GM18511 (cell line): ENCODE measurements around the gene TTC39A.

Experiments used
- ATAC-seq: cut with Tn5 transposase; IDR thresholded peaks from one replicate; pipeline ENCODE4 v1.9.1; 2021; ENCODE audit warnings: mild to moderate bottlenecking, moderate library complexity; ENCODE audit not compliant: unreplicated experiment

Gene TTC39A

DNA sequence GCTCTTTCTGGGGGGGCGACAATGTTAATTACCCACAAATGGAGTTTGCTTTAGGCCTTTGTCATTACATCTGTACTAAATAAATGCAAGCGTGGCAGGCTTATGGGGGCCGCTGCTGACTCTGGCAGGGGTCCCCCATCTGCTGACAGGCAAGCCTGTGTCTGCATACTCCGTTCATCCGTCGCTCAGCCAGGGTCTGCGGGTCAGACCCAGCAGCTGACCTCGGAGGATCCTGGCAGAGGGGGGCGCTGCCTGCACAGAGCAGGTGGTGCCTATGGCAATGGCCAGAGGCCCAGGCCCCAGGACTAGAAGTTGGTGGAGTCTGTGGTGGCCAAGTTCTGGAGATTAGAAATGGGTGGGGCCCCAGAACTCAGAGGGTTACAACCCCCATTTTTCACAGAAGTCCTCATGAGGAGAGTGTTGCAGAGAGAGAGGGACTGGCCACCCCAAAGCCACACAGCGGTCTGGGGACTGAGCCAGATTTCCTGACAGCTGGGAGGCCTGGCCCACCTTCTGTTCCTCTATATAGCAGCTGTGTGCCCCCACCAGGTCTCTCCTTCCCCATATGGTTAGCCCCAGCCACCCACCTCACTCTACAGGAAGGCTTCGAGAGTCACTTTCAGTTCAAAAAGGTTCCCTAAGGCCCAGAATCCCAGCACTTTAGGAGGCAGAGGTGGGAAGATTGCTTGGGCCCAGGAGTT, 31.0 kb downstream of the TTC39A start:
- no peak for ATAC-seq

DNA sequence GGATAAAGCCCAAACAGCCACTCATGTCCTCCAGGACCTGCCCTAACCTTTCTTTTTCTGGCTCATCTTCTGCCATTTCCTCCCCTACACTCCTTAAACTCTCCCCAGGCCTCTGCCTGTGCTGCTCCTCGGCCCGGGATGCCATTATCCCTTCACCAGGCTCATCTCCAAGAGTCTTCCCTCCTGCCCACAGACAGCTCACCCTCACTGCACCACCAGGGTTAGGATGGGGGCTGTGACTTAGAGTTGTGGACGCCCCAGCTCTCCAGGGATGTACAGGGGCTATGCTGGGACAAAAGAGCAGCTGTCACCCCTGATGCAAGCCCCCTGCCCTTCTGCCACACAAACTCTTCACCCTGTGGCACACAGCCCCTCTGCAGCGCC, 32.0 kb downstream of the TTC39A start:
- ATAC-seq: no peak

DNA sequence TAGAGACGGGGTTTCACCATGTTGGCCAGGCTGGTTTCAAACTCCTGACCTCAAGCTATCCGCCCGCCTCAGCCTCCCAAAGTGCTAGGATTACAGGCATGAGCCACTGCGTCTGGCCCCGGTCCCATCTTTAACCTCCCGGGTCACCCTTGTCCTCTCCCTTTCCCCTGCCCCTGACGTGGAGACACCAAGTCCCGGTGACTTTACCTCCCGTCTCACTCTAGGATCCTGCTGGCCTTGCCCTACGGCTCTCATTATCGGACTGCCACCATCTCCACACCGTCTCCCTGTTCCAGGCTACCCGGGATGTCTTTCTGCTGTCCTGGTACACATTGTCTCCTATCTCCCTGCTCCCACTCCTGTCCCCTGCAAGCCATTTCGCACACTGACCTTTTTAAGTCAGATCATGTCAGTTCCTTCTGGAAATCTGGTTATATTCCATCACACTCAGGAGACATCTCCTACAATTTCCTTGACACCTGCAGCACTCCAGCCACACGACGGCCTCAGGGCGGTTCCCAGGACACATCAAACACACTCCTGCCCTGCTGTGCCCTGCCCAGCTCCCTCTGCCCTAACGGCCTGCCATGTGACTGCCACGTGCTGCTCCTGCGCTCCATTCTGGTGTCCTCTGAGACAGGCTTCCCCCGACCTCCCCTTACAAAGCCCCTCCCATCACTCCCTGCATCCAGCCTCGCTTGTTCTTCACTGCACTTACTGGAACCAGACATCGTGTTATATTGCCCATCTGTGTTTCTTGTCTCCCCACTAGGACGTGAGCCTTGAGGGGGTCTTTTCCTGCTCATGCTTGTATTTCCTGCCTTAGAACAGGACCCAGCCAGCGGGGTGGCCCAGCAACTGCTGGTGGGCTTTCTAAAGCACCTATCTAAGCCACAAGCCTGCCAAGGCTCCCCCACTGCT, 32.7 kb downstream of the TTC39A start:
- no peak for ATAC-seq

DNA sequence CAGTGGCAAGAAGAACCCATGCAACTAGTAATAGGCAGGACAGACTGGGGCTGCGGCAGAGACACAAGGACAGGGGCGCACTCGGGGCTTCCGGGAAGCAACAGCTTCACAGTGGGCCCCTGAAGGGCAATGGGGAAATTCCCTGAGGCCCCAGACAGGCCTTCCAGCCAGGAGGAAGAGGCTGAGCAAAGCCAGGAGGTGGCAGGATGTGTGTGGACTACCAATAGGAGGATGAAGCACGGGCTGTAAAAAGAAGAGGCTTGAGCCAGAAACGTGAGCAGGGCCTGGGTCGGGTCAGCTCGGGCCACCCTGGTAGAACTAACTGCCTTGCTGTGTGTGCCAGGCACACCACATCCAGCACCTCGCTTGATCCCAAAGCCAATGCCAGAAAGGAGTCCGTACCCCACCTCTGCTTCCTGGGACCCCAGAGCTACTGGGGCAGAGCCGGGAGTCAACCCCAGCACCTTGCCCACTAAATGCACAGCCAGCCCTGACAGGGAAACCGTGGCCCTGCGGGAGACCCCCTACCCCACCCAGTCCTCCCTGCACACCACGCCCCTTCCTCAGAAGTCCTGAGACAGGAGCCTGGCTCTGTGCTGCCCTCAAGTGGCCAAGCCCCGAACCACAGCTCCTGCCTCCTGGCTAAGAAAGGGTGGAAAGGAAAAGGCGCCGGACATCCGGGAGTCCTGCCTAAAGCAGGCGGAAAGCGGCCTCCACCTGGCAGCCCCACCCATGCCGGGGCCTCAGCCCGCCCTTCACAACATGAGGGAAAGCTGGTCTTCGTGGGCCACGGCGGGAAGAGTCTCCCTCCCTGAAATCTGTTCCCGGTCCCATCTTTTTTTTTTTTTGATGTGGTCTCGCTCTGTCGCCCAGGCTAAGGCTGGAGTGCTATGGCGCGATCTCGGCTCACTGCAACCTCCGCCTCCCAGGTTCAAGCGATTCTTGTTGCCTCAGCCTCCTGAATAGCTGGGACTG, 33.7 kb downstream of the TTC39A start:
- peak; percentile 63 for ATAC-seq

DNA sequence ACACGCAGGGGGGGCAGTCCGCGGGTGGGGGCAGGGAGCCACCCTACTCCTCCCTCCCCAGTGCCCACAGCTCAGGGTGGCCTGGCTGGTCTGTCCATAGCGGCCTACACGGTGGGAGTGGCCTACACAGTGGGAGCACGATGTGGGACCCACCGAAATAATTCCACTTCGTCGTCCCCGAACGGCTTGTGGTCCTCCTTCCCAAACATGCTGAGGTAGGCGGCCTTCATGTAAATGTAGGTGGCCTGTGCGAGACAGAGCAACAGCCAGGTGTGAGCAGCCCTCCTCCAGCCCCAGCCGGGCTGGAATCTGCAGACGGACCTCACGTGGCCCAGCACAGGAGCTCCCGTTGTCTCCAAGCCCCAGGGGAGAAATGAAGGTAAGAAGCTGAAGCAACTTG, 34.4 kb downstream of the TTC39A start:
- ATAC-seq: no peak

DNA sequence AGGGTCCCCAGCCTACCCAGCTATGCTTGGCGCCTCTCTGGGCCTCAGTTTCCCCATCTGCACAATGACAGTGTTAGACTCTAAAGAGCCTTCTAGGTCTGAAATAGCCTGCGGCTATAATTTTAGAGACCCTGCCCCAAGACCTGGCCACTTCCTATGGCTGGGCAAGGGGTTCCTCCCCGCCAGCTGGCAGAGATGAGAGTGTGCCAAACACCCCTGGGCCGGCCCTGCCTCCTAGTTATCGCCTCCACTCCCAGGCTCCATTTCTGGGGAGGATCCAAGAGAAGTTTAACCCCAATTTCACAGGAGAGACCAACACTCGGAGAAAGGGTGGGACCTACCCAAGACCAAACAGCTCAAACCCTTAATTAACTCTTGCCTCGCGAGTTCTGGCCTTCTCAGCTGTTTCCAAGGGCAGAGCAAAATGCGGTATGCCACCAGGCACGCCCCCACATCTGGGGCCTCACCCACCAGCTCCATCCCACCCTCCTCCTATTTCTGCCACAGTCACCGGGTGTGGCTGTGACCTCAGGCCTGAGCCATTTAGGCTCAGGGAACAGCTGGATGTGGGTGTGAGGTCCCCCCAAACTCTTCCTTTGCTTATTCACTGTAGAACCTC, 35.7 kb downstream of the TTC39A start:
- no peak for ATAC-seq

DNA sequence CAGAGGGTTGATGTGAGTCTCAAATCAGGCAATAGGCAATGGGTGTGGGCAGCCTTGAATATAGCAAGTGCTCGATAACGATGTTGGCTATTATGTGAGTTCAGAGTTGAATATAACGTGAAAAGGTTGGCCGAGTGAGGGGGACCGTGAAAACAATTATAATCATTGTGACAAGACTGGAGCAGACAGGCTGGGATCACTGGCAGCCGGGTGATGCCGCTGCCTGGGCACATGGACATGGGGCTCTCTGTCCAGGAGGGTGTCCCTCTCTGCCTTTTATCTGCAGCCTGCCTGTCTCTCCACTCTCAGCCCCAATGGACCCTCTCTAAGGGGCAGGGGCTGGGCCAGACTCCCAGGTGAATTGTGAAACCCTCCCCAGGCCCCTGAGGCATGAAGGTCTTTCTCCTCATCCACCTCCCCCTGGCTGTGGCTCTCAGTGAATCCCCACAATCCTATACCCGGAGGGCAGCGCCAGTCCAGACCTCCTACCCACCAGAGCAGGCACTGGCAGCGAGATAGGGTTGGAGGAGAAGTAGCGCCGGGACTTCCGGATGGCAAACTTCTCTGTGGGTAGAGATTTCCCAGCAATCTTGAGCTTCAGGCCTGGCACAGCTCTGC, 36.4 kb downstream of the TTC39A start:
- ATAC-seq: no peak

DNA sequence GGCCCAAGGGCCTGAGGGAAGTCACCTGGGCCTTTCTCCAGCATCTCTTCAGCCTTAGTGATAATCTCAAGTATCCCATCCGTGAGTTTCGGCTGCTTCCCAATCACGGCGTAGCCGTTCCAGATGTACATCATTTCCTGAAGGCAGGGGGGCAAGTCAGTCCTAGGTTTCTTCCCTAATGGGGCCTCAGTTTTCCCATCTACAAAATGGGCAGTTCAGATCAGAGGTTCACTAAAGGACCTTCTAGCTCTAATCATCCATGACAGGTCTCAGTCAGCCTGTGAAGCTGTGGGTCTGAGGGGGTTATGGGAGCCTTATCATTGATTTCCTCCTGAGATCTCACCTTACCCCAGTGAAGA, 39.9 kb downstream of the TTC39A start:
- ATAC-seq: no peak

DNA sequence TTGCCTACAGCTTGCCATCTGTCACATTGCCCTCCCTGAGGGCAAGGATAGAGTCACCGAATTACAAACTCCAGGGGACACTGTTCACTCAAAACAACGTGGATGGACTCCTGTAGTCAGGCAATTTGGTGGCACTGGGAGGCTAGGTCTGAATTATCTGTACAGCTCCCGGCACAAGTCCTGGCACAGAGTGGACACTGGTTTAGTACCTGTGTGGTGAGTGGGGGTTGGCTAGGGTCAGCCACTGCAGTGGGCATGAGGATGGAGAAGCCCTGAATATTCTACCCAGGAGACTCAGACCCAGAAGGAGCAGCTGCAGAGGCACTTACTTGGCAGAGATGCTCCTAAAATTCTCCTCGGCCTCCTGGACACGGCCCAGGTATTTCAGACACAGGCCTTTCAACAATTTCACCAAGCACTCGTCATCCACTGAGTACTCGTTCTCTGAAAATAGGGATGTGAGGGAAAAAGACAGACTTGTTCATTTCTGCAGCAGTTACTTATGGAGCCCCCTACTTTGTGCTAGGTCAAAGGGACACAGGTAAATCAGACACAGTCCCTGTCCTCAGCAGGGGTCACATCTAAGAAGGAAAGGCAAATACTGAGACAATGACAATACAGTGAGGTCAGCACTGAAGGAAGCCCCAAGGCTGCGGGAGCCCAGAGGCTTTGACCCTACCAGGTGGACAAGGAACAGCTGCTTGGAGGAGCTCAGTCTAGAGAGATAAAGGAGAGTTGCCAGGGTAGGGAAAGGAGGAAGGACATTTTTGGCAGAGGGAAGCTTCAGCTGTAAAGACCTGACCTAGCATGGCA, 40.5 kb downstream of the TTC39A start:
- ATAC-seq: no peak

DNA sequence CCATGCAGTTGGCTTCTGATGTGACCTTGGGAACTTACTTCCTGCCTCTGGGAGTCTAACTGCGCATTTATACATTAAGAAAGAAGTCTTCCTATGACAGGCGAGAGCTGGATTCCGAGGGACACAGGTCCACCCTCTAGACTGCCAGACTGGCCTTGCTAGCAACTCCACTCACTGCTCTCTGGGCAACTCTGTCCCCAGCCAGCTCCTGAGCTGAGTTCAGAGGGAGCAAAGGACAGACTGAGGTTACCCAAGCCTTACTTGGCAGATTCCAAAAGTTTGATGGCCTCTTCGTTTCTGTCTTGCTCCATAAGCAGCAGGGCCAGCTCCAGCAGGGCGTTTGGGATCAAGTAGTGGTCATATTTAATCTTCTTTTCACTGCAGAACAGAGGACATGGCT, 41.8 kb downstream of the TTC39A start:
- no peak for ATAC-seq

DNA sequence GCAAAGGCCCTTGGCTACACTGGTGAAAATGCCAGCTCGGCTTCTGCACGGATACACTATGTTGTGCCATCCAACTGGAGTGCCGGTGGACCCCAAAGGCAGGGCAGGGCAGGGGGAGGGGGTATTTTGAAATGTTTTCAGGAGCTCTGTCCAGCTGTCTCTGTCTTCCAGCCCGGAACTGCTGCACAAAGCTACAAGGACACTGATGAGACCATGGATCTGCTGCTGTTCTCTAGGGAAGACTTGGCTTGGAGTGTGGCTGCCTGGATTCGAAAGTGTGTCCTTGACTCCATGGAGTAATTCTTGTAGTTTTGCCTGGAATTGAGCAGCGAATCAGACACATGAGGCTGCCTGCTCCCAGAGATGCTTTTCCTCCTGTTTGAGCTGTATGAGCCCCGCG, 42.4 kb downstream of the TTC39A start:
- no peak for ATAC-seq

DNA sequence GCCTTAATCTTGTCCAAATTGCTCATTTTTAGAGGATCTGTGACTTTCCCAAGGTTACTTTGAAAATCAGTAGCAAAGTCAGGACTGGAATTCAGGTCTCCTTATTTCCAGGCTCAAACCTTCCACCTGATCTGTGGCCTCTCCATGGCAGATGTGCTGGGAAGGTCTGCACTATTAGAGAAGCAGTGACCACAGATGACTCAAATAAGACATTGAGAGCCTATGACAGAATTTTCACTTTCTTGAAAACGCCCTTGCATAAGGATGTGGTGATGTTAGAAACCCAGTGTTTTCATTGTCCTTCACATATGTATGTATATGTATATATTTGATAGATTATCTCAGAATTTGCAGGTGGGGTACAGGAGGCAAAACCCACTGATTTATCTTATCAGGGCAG, 45.3 kb downstream of the TTC39A start:
- ATAC-seq: peak; percentile 96

DNA sequence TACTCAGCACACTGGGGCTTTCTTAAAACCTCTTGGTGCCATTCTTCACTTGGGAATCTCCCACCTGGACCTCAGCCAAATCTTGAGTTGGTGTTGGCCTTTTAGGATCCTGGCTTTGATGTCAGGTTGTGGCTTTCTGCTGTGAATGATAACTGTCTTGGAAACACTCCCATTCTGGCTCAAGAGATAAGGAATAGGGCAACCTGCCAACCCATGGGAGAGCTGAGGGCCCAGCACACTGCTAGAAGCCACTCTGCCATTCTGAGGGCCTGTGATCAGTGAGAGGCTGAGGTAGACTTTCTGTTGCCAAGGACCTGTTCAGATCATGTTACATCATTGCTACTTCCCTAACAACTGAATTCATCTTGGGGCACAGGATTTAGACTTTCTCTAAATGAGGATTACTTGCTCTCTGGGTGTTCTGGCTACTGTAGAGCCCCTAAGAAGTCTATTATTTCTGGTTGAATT, 45.8 kb downstream of the TTC39A start:
- ATAC-seq: peak; percentile 54

DNA sequence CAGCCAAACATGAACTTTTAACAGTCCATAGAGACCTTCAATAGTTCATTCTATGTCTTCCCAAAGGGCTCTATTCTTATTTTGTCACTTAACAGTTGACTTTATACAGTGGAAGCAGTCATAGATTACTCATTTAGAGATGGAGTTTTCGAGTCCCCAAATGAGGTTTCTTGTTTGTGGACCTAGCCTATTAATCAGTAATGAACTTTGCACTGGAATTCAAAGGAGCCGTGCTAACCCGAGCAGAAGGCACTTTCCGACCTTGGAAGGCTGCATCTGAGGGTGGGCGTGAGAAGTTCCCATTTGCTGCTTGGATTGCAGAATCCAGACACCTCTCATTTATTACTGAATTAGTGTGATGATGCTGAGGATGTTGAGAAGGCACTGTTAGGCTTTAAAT, 46.4 kb downstream of the TTC39A start:
- no peak for ATAC-seq

DNA sequence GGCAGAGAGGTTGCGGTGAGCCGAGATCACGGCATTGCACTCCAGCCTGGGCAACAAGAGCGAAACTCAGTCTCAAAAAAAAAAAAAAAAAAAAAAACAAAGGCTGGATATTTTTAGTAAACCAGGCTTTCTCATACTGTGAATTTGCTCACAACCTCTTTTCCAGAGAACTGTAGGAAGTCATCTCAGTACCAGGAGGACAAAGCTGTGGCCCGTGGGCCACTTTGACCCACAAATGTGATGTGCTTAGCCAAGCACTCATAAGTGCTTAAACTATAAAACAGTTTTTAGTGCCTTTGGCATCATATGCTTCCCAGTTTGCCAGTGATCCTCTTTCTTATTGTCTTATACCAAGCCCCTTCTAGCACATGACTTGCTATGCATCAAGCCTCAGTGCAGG, 47.8 kb downstream of the TTC39A start:
- ATAC-seq: no peak

DNA sequence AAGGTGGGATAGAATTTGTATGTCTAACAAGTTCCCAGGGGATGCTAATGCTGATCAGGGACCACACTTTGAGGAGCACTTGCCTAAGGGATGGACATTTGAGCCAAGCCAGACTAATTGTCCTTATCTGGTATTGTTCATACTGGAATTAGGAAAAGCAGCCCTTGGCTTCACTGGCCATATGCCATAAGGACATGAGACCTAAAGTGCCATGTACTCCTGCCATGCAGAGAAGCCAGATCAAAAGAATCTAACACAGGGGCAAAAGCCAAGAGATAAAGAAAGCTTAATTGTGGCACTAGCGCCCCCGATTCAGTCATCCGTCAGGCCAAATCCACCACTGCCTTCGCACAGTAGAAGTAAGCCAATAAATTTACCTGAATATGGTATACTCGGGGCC, 48.6 kb downstream of the TTC39A start:
- ATAC-seq: no peak

DNA sequence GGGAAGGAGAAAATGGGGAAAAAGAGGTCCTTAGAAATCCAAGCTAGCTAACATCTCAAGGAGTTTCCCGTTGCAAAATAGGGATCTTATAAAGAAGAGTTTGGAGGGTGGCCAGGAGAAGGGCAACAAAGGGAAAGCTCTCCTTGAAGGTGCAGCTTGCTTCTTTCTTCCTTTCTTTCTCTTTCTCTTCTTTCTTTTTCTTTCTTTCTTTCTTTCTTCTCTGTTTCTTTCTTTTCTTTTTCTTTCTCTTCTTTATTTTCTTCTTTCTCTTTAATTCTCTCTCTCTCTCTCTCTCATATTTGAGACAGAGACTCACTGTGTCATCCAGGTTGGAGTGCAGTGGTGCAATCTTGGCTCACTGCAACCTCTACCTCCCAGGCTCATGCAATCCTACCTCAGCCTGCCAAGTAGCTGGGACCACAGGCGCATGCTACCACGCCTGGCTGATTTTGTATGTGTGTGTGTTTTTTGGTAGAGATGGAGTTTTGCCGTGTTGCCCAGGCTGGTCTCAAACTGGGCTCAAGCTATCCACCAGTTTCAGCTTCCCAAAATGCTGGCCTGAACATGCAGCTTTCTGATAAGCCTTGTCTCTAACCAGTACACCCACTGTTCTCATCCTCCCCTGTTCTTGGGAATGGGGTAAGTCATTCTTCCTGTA, 49.9 kb downstream of the TTC39A start:
- ATAC-seq: no peak

DNA sequence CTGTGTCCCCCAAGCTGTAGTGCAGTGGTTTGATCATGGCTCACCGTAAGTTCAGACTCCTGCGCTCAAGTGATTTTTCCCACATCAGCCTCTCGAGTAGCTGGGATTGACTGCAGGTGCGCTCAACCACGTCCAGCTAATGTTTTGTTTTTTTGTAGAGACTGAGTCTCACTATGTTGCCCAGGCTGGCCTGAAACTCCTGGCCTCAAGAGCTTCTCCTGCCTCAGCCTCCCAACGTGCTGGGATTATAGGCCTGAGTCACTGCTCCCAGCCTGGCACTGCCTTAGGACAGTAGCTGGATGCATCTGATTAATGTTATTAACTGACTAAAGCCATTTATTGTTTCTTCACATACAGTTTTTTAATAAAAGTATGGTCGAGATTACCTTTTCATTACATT, 54.1 kb downstream of the TTC39A start:
- ATAC-seq: no peak

DNA sequence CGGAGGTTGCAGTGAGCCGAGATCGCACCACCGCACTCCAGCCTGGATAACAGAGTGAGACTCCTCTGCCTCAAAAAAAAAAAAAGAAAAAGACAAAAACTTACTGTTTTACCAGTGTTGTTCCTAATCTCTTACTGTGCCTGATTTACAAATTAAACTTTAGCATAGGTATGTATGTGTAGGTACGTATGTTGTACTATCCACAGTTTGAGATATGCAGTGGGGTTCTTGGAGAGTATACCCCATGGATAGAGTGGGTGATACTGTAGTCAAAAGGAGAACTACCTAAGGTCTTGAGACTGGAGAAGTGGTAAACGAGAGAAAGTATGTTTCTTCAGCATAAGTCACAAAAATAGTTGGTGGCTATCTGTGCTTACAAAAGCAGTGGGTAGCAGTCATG, 55.7 kb downstream of the TTC39A start:
- ATAC-seq: no peak
